Peyer's patch (tissue), 4 donors: ENCODE data around the gene ZNF143.

ENCODE experiments used
- CTCF ChIP-seq, 6 experiments: fragments of 450-650 bp in 4 of 6; fragments of 200-600 bp in 2 of 6; sonication (generic) in 1 of 6; IDR thresholded peaks; one replicate each; pipeline ENCODE4 v1.5.1; 2017 to 2019; ENCODE audit warnings: antibody characterized with exemption in 6 of 6, mild to moderate bottlenecking in 3 of 6, moderate library complexity in 1 of 6
- POLR2A ChIP-seq, 2 donors: fragments of 450-650 bp; IDR thresholded peaks; one replicate each; pipeline ENCODE4 v1.5.1; 2017; ENCODE audit warnings: antibody characterized with exemption in 2 of 2, mild to moderate bottlenecking in 2 of 2, moderate library complexity in 2 of 2

- no peak for TF ChIP-seq POLR2A (IDR thresholded peaks at IDR 0.05)
- no peak for TF ChIP-seq CTCF (IDR thresholded peaks at IDR 0.05)
Measured at GRCh38 chr11:9577556-9577955, 116.7 kb downstream of the ZNF143 start.
